Osteocyte (in vitro differentiated cells): ENCODE data around the gene NUS1. TPM values are rescaled to one million over a fixed set of nuclear protein-coding genes. Genes with fewer than 3 reads are reported as not detected.

Experiments
- total RNA-seq: library from RNA; stranded (reverse); gene quantifications from 2 replicates; pipeline ENCODE4 v1.2.1, GENCODE V29; 2021

Gene NUS1
- total RNA-seq, 1 donor from 2014 or later, result 28.1 TPM

Other genes with a start within 250 kb of the NUS1 start
- not detected in 2 replicates for gene ROS1, start 249.5 kb upstream of the NUS1 start, total RNA-seq
- gene DCBLD1, start 192.8 kb upstream of the NUS1 start, total RNA-seq, result 12.2 and 14.9 TPM in 2 replicates
- gene GOPC, start 73.0 kb upstream of the NUS1 start, total RNA-seq, result 27.3 and 27.6 TPM in 2 replicates
- not detected in 2 replicates for gene SLC35F1, start 231.8 kb downstream of the NUS1 start, total RNA-seq